Measurements from ENCODE around the gene JADE2. TPM values are rescaled to one million over a fixed set of nuclear protein-coding genes. Genes with fewer than 3 reads are reported as not detected.

Gene JADE2
- total RNA-seq, 2 donors from 2014 or later, result 24.1 to 33.3 TPM

DNA sequence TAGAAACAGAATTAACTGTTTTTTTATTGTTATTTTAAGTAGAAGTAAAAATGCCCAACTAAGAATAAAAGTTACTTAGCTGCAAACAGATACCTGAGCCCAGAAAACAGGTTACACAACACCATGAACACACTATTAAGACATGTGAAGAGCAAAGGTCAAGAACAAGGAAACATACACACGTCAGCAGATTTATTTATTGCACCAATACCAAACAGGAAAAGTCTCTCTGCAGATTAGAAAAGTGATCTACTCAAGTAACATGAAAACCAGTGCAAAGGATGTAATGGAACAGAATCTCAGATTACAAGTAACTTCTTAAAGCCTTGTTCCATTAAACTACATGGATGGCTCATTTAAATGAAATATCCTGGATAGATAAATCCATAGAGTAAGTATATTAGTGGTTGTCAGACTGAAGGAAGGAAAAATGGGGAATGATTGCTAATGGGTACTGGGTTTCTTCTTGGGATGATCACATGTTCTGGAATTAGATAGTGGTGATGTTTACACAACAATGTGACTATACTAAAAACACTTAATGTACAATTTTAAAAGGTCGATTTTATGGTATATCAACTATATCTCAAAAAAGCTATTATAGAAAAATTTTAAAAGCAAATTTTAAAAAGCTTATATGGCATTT lies 101.0 kb downstream of the JADE2 start:
- no peak overlapping the region for H3K9ac ChIP-seq (ENCODE audit: low read depth in 2 of 2, low read length in 2 of 2)
- TF ChIP-seq CTCF (IDR thresholded peaks at IDR 0.05), result no peak
- H3K4me3 ChIP-seq, result no peak overlapping the region
- H3K27me3 ChIP-seq, result no peaks in the 10 kb centered on the region
- H3K36me3 ChIP-seq, result no peaks in the 10 kb centered on the region
- no peaks in the 10 kb centered on the region for H3K4me1 ChIP-seq
- peak overlapping the region; percentile 76 for H3K27ac ChIP-seq
- DNase-seq, result no peak
- H3K9me3 ChIP-seq, result no peaks in the 10 kb centered on the region
- intact Hi-C loops (cut with DNase I), result no loop called here

Other genes with a start within 250 kb of the JADE2 start
- under 1 TPM; 0.53 to 0.54 TPM for gene CDKL3, start 158.5 kb upstream of the JADE2 start, total RNA-seq
- gene UBE2B, start 154.1 kb upstream of the JADE2 start, total RNA-seq, result 100 to 1,000 TPM in 1 of 2 donors, 10 to 100 TPM in 1; 55.2 to 128 TPM
- 10 to 100 TPM; 14.5 to 26.3 TPM for gene CDKN2AIPNL, start 113.8 kb upstream of the JADE2 start, total RNA-seq
- 100 to 1,000 TPM in 1 of 2 donors, 10 to 100 TPM in 1; 85.0 to 106 TPM for gene SAR1B, start 107.2 kb downstream of the JADE2 start, total RNA-seq
- gene SEC24A, start 123.1 kb downstream of the JADE2 start, total RNA-seq, result 10 to 100 TPM; 29.9 to 45.4 TPM
- gene CAMLG, start 212.9 kb downstream of the JADE2 start, total RNA-seq, result 10 to 100 TPM; 21.2 to 27.6 TPM
- gene DDX46, start 233.1 kb downstream of the JADE2 start, total RNA-seq, result 10 to 100 TPM; 38.2 to 49.3 TPM